ENCODE measurements around the gene SPEF2.
A peak's percentile ranks its signal among the peaks of the same experiment; 100 is the strongest.
"Not testable (repeated sequence)": the region's sequence is repeated elsewhere in the genome, so short reads cannot be mapped to it uniquely, and the experiment has no call there.

Gene SPEF2

GRCh38 chr5:35852084-35852734 lies 234.5 kb downstream of the SPEF2 start:
- DNase-seq = no peak
- in situ Hi-C loops (cut with HindIII; ENCODE audit: low pct_ligation_motif_present, low sequenced_read_pairs) = no loop called here
- no peak overlapping the region for H3K4me3 ChIP-seq (ENCODE audit: low read depth, low read length)
- H3K27ac ChIP-seq = no peak overlapping the region
- peak; percentile 61 for TF ChIP-seq CTCF (IDR thresholded peaks at IDR 0.05; ENCODE audit: low read depth, low read length, missing control alignments)
- H3K27me3 ChIP-seq (replicated peaks) = no peaks in the 10 kb centered on the region
- no peaks in the 10 kb centered on the region for H3K36me3 ChIP-seq (replicated peaks)

GRCh38 chr5:35852773-35853172 lies 235.1 kb downstream of the SPEF2 start:
- DNase-seq = no peak
- H3K27me3 ChIP-seq (replicated peaks) = no peaks in the 10 kb centered on the region
- in situ Hi-C loops (cut with HindIII; ENCODE audit: low pct_ligation_motif_present, low sequenced_read_pairs) = no loop called here
- H3K27ac ChIP-seq = no peak overlapping the region
- H3K36me3 ChIP-seq (replicated peaks) = no peaks in the 10 kb centered on the region
- no peak overlapping the region for H3K4me3 ChIP-seq (ENCODE audit: low read depth, low read length)
- no peak for TF ChIP-seq CTCF (IDR thresholded peaks at IDR 0.05; ENCODE audit: low read depth, low read length, missing control alignments)

- in situ Hi-C loops (cut with HindIII; ENCODE audit: low pct_ligation_motif_present, low sequenced_read_pairs) = no loop called here
- no peak for TF ChIP-seq CTCF (IDR thresholded peaks at IDR 0.05; ENCODE audit: low read depth, low read length, missing control alignments)
- Histone ChIP-seq H3K27me3 (replicated peaks) (no peaks in the 10 kb centered on the region), H3K36me3 (replicated peaks) (no peaks in the 10 kb centered on the region), H3K27ac (no peak overlapping the region), H3K4me3 (ENCODE audit: low read depth, low read length) (no peak overlapping the region)
- DNase-seq = no peak
Measured at GRCh38 chr5:35853631-35854030, 236.0 kb downstream of the SPEF2 start.

GRCh38 chr5:35854248-35854647 lies 236.6 kb downstream of the SPEF2 start:
- Histone ChIP-seq H3K4me3 (ENCODE audit: low read depth, low read length) (no peak overlapping the region), H3K27ac (no peak overlapping the region), H3K36me3 (replicated peaks) (no peaks in the 10 kb centered on the region), H3K27me3 (replicated peaks) (no peaks in the 10 kb centered on the region)
- DNase-seq = no peak
- no peak for TF ChIP-seq CTCF (IDR thresholded peaks at IDR 0.05; ENCODE audit: low read depth, low read length, missing control alignments)
- in situ Hi-C loops (cut with HindIII; ENCODE audit: low pct_ligation_motif_present, low sequenced_read_pairs) = no loop called here

GRCh38 chr5:35855187-35855586 lies 237.5 kb downstream of the SPEF2 start:
- H3K36me3 ChIP-seq (replicated peaks) = no peaks in the 10 kb centered on the region
- in situ Hi-C loops (cut with HindIII; ENCODE audit: low pct_ligation_motif_present, low sequenced_read_pairs) = no loop called here
- no peak overlapping the region for H3K27ac ChIP-seq
- H3K27me3 ChIP-seq (replicated peaks) = no peaks in the 10 kb centered on the region
- no peak for DNase-seq
- no peak for TF ChIP-seq CTCF (IDR thresholded peaks at IDR 0.05; ENCODE audit: low read depth, low read length, missing control alignments)
- no peak overlapping the region for H3K4me3 ChIP-seq (ENCODE audit: low read depth, low read length)

- H3K27me3 ChIP-seq (replicated peaks); in situ Hi-C loops (cut with HindIII; ENCODE audit: low pct_ligation_motif_present, low sequenced_read_pairs); H3K4me3 ChIP-seq (ENCODE audit: low read depth, low read length); DNase-seq; H3K36me3 ChIP-seq (replicated peaks): not testable (repeated sequence)
- H3K27ac ChIP-seq = peak overlapping the region; percentile 7
Measured at GRCh38 chr5:35856186-35856764, 238.6 kb downstream of the SPEF2 start.

All from brain microvascular endothelial cell (primary cell).